Esophagus muscularis mucosa (tissue), 4 donors: Measurements from ENCODE around the gene TSEN2. TPM values are rescaled to one million over a fixed set of nuclear protein-coding genes. Genes with fewer than 3 reads are reported as not detected.
A peak's percentile ranks its signal among the peaks of the same experiment; 100 is the strongest.

Experiments used
- DNase-seq: peaks from one replicate; pipeline ENCODE4 v3.0.0-alpha.2; 2017; ENCODE audit errors: extremely low spot score
- H3K27ac ChIP-seq, 4 donors: fragments of 200-600 bp; sonication (generic); replicated peaks in 1 of 4; 1 replicate in 3 of 4; 2 replicates in 1 of 4; pipeline ENCODE4 v1.5.1; 2016 to 2019; ENCODE audit warnings: mild to moderate bottlenecking in 1 of 4
- H3K27me3 ChIP-seq, 4 donors: fragments of 200-600 bp; sonication (generic); one replicate each; pipeline versions ENCODE4 v1.5.1 to v1.6.0; 2016 to 2019
- H3K36me3 ChIP-seq, 4 donors: fragments of 200-600 bp; sonication (generic); one replicate each; pipeline ENCODE4 v1.5.1; 2016 to 2019
- H3K4me1 ChIP-seq, 4 donors: fragments of 200-600 bp; sonication (generic); one replicate each; pipeline ENCODE4 v1.5.1; 2016 to 2019
- H3K4me3 ChIP-seq, 4 donors: fragments of 200-600 bp; sonication (generic); 1 replicate in 2 of 4; 2 replicates in 2 of 4; pipeline ENCODE4 v1.5.1; 2016 to 2019; ENCODE audit warnings: mild to moderate bottlenecking in 4 of 4, moderate library complexity in 1 of 4
- H3K9me3 ChIP-seq, 4 donors: fragments of 200-600 bp; sonication (generic); 1 replicate in 3 of 4; 2 replicates in 1 of 4; pipeline ENCODE4 v1.5.1; 2016 to 2019
- CTCF ChIP-seq, 3 experiments: fragments of 200-600 bp in 2 of 3; fragments of 450-650 bp in 1 of 3; sonication (generic) in 2 of 3; IDR thresholded peaks; one replicate each; pipeline ENCODE4 v1.5.1; 2017 to 2019; ENCODE audit warnings: antibody characterized with exemption in 3 of 3, mild to moderate bottlenecking in 2 of 3, moderate library complexity in 1 of 3
- EP300 ChIP-seq: sonication (generic); formaldehyde crosslinking; IDR thresholded peaks from one replicate; pipeline ENCODE4 v1.6.1; 2017; ENCODE audit warnings: antibody characterized with exemption
- POLR2A ChIP-seq: fragments of 450-650 bp; IDR thresholded peaks from one replicate; pipeline ENCODE4 v1.6.1; 2017; ENCODE audit warnings: antibody characterized with exemption, moderate library complexity, mild to moderate bottlenecking, low read depth
- POLR2AphosphoS5 ChIP-seq, 2 donors: sonication (generic); formaldehyde crosslinking; IDR thresholded peaks; one replicate each; pipeline ENCODE4 v1.6.1; 2017; ENCODE audit warnings: antibody characterized with exemption in 2 of 2
- WGBS: methylation state at CpG from one replicate; pipeline ENCODE4 v1.1.5; 2018; 5-methylcytosine and 5-hydroxymethylcytosine counted together
- intact Hi-C: fragments of 100-400 bp; cut with DNase I; formaldehyde crosslinking; loops from one replicate; pipeline ENCODE4 v1.15.1; 2023
- total RNA-seq, 4 donors: library from RNA; depleted of rRNA; stranded (reverse); fragments of >200 nt; gene quantifications; one replicate each; pipeline versions ENCODE4 v1.1.0 to v1.2.1, GENCODE V29; 2016

Gene TSEN2
- 10 to 100 TPM; 17.6 to 20.4 (median 19.4) TPM for total RNA-seq

GRCh38 chr3:12484198-12484982, at the start of gene TSEN2:
Gene TSEN2 (plus strand): TSS chr3:12484480. CDS start chr3:12489801, 5,321 bp downstream.
- no peaks in the 10 kb centered on the region for H3K27me3 ChIP-seq
- H3K9me3 ChIP-seq = no peaks in the 10 kb centered on the region
- H3K27ac ChIP-seq = peak within 1 kb of the TSS; percentile 72 to 82 (median 77)
- under 1% methylated on average over 32 of the region's 69 CpGs for WGBS
- no peaks in the 10 kb centered on the region for H3K36me3 ChIP-seq
- peaks cover 16 to 38% (median 21%) of the 10 kb centered on the region in 4 donors for H3K4me1 ChIP-seq
- peak; percentile 95 for DNase-seq
- intact Hi-C loops = loop anchor here (2.0 to 10.0 kb wide), 3 partner anchors 72 to 240 kb away; partner anchors contain the start of genes MKRN2 and RAF1
- TF ChIP-seq EP300 = no peak
- TF ChIP-seq CTCF (IDR thresholded peaks at IDR 0.05) = peak; percentile 16 to 61 (median 28)
- TF ChIP-seq POLR2AphosphoS5 (IDR thresholded peaks at IDR 0.05) = peak; percentile 96 to 98
- TF ChIP-seq POLR2A = peak; percentile 46
- peak within 1 kb of the TSS; percentile 63 to 77 (median 70) for H3K4me3 ChIP-seq

- Histone ChIP-seq H3K4me1 (peaks cover 12 to 20% (median 14%) of the 10 kb centered on the region in 4 donors), H3K27ac (peak overlapping the region in 1 of 4 donors; percentile 26), H3K36me3 (peaks cover 0 to 14% (median 0%) of the 10 kb centered on the region in 4 donors), H3K9me3 (no peaks in the 10 kb centered on the region), H3K27me3 (peaks cover 0 to 16% (median 0%) of the 10 kb centered on the region in 4 donors), H3K4me3 (peak overlapping the region in 1 of 4 donors; percentile 15)
- no peak for DNase-seq
- WGBS = 68% methylated on average over 12 of the region's 12 CpGs
- intact Hi-C loops = no loop called here
- TF ChIP-seq EP300 (no peak), POLR2A (no peak), POLR2AphosphoS5 (IDR thresholded peaks at IDR 0.05) (no peak), CTCF (IDR thresholded peaks at IDR 0.05) (no peak)
Measured at GRCh38 chr3:12436514-12437220, 47.6 kb upstream of the TSEN2 start.

- intact Hi-C loops = no loop called here
- H3K27ac ChIP-seq = no peak overlapping the region
- 90% methylated on average over 6 of the region's 6 CpGs for whole genome bisulfite sequencing
Measured at GRCh38 chr3:12437221-12437605, 47.1 kb upstream of the TSEN2 start.

GRCh38 chr3:12437861-12438260, 46.4 kb upstream of the TSEN2 start:
- 89% methylated on average over 13 of the region's 13 CpGs for WGBS
- Histone ChIP-seq H3K27ac (no peak overlapping the region), H3K9me3 (no peaks in the 10 kb centered on the region), H3K36me3 (peaks cover 0 to 14% (median 0%) of the 10 kb centered on the region in 4 donors), H3K4me1 (peaks cover 13 to 20% (median 16%) of the 10 kb centered on the region in 4 donors), H3K4me3 (no peak overlapping the region), H3K27me3 (peaks cover 0 to 20% (median 0%) of the 10 kb centered on the region in 4 donors)
- intact Hi-C loops = no loop called here
- no peak for DNase-seq
- TF ChIP-seq POLR2A (no peak), CTCF (IDR thresholded peaks at IDR 0.05) (no peak), EP300 (no peak), POLR2AphosphoS5 (IDR thresholded peaks at IDR 0.05) (no peak)

More at GRCh38 chr3:12437221-12437605, 47.1 kb upstream of the TSEN2 start:
- DNase-seq = no peak
- Histone ChIP-seq H3K27me3 (peaks cover 0 to 20% (median 0%) of the 10 kb centered on the region in 4 donors), H3K4me3 (no peak overlapping the region), H3K4me1 (peaks cover 13 to 20% (median 16%) of the 10 kb centered on the region in 4 donors), H3K36me3 (peaks cover 0 to 14% (median 0%) of the 10 kb centered on the region in 4 donors), H3K9me3 (no peaks in the 10 kb centered on the region)
- no peak for TF ChIP-seq EP300
- no peak for TF ChIP-seq POLR2AphosphoS5 (IDR thresholded peaks at IDR 0.05)
- TF ChIP-seq CTCF (IDR thresholded peaks at IDR 0.05) = no peak
- TF ChIP-seq POLR2A = no peak
